GM12878 (cell line): ENCODE measurements around the gene CFAP299. TPM values are rescaled to one million over a fixed set of nuclear protein-coding genes. Genes with fewer than 3 reads are reported as not detected.
A peak's percentile ranks its signal among the peaks of the same experiment; 100 is the strongest.

Experiments
- CBFB ChIP-seq: IDR thresholded peaks from 2 replicates; pipeline ENCODE4 v1.6.1; 2016; ENCODE audit warnings: antibody characterized with exemption, low read depth
- CHD2 ChIP-seq: IDR thresholded peaks from 2 replicates; pipeline ENCODE4 v1.6.1; 2011; ENCODE audit warnings: low read depth, low read length, improper control_type of control experiment, borderline replicate concordance
- EGR1 ChIP-seq, 2 experiments: IDR thresholded peaks; 1 replicate in 1 of 2; 2 replicates in 1 of 2; pipeline ENCODE4 v1.6.1; 2011 to 2012; ENCODE audit warnings: low read depth in 2 of 2, low read length in 2 of 2, borderline replicate concordance in 1 of 2, mild to moderate bottlenecking in 1 of 2, moderate library complexity in 1 of 2
- FOS ChIP-seq: IDR thresholded peaks from 3 replicates; pipeline ENCODE4 v1.6.1; 2011; ENCODE audit warnings: borderline replicate concordance; ENCODE audit not compliant: insufficient read length; ENCODE audit errors: extremely low read depth
- GABPA ChIP-seq: IDR thresholded peaks from 2 replicates; pipeline ENCODE4 v1.6.1; 2014; ENCODE audit warnings: antibody characterized with exemption, low read depth, mild to moderate bottlenecking, inconsistent platforms
- HDAC2 ChIP-seq: fragments of 200-600 bp; sonication (generic); IDR thresholded peaks from 2 replicates; pipeline ENCODE4 v1.6.1; 2017
- IKZF2 ChIP-seq, 2 experiments: fragments of 450-650 bp; IDR thresholded peaks; 2 replicates each; pipeline ENCODE4 v1.6.1; 2017; ENCODE audit warnings: mild to moderate bottlenecking in 2 of 2, moderate library complexity in 2 of 2
- JUNB ChIP-seq: IDR thresholded peaks from 2 replicates; pipeline ENCODE4 v1.6.1; 2016; ENCODE audit warnings: antibody characterized with exemption, mild to moderate bottlenecking
- POLR2AphosphoS2 ChIP-seq: IDR thresholded peaks from 2 replicates; pipeline ENCODE4 v1.6.1; 2011; ENCODE audit warnings: low read depth, mild to moderate bottlenecking, low read length, improper control_type of control experiment, moderate library complexity
- RAD21 ChIP-seq: IDR thresholded peaks from 2 replicates; pipeline ENCODE4 v1.6.1; 2011; ENCODE audit warnings: mild to moderate bottlenecking, low read depth, low read length, moderate library complexity; ENCODE audit not compliant: insufficient read depth
- RFX5 ChIP-seq: IDR thresholded peaks from 2 replicates; pipeline ENCODE4 v1.6.1; 2011; ENCODE audit warnings: low read depth, low read length, improper control_type of control experiment
- SMAD5 ChIP-seq: IDR thresholded peaks from 2 replicates; pipeline ENCODE4 v1.6.1; 2016; ENCODE audit warnings: antibody characterized with exemption, low read depth
- SPI1 ChIP-seq: IDR thresholded peaks from 2 replicates; pipeline ENCODE4 v1.6.1; 2011; ENCODE audit warnings: low read depth, mild to moderate bottlenecking, low read length, moderate library complexity, borderline replicate concordance; ENCODE audit not compliant: insufficient read depth
- TCF3 ChIP-seq: IDR thresholded peaks from 2 replicates; pipeline ENCODE4 v1.6.1; 2012; ENCODE audit warnings: low read depth, mild to moderate bottlenecking, low read length, borderline replicate concordance; ENCODE audit not compliant: insufficient read depth
- ZNF207 ChIP-seq: fragments of 450-650 bp; IDR thresholded peaks from 2 replicates; pipeline ENCODE4 v1.6.1; 2014; ENCODE audit warnings: antibody characterized with exemption, mild to moderate bottlenecking, borderline replicate concordance
- ZZZ3 ChIP-seq: IDR thresholded peaks from 2 replicates; pipeline ENCODE4 v1.6.1; 2011; ENCODE audit warnings: low read depth; ENCODE audit not compliant: control insufficient read depth, insufficient read length
- polyA plus RNA-seq, 11 experiments: library from polyadenylated mRNA; depleted of rRNA in 4 of 11; unstranded in 6 of 11; stranded (reverse) in 5 of 11; fragments of >200 nt; fragmentation: Nextera tagmentation in 4 of 11; fragmentation: Illumina TruSeq in 1 of 11; extraction: Ambion mirVana in 4 of 11; extraction: Trizol in 1 of 11; gene quantifications; 1 replicate in 1 of 11; 2 replicates in 10 of 11; pipeline versions ENCODE4 v1.2.1 to v1.2.3, GENCODE V29; 2011 to 2016; ENCODE audit warnings: inconsistent platforms in 2 of 11, missing spikeins in 2 of 11, low read depth in 1 of 11
- total RNA-seq, 4 experiments: library from RNA; depleted of rRNA in 3 of 4; stranded (reverse); fragments of >200 nt in 3 of 4; fragmentation: Illumina TruSeq in 1 of 4; extraction: Trizol in 1 of 4; gene quantifications; 2 replicates each; pipeline versions ENCODE4 v1.2.1 to v1.2.3, GENCODE V29; 2013 to 2021
- TF ChIP-seq, protein P1 (sequence below), 3 experiments: IDR thresholded peaks in 2 of 3; conservative IDR thresholded peaks in 1 of 3; 2 replicates each; pipeline ENCODE4 v1.5.1; 2011; ENCODE audit warnings: low read depth in 3 of 3, low read length in 3 of 3, mild to moderate bottlenecking in 3 of 3, control low read depth in 2 of 3, moderate library complexity in 2 of 3, inconsistent platforms in 1 of 3, mixed read lengths in 1 of 3; ENCODE audit not compliant: control insufficient read depth in 2 of 3, insufficient read depth in 1 of 3; ENCODE audit errors: extremely low read depth in 1 of 3
- TF ChIP-seq, protein P2 (sequence below): fragments of 450-650 bp; conservative IDR thresholded peaks from 2 replicates; pipeline ENCODE4 v1.6.1; 2017; ENCODE audit warnings: mild to moderate bottlenecking, moderate library complexity
- TF ChIP-seq, protein P3 (sequence below): fragments of 450-650 bp; formaldehyde crosslinking; IDR thresholded peaks from 2 replicates; pipeline ENCODE4 v1.5.0; 2022; ENCODE audit warnings: mild to moderate bottlenecking, missing genetic modification characterization
- TF ChIP-seq, protein P4 (sequence below): IDR thresholded peaks from 2 replicates; pipeline ENCODE4 v1.6.1; 2011; ENCODE audit warnings: borderline replicate concordance, low read depth, mild to moderate bottlenecking, moderate library complexity, mixed read lengths, low read length; ENCODE audit not compliant: insufficient read depth; ENCODE audit errors: extremely low read length
- TF ChIP-seq, protein P5 (sequence below): fragments of 450-650 bp; IDR thresholded peaks from 2 replicates; pipeline ENCODE4 v1.6.1; 2016; ENCODE audit warnings: mild to moderate bottlenecking

The CFAP299 gene
- total and polyA plus RNA-seq, 10 of the 15 experiments (the other 5 are each of a cell fraction or from before 2014, with no cell fraction given), result 0.06 to 0.34 TPM; not detected in 8

DNA sequence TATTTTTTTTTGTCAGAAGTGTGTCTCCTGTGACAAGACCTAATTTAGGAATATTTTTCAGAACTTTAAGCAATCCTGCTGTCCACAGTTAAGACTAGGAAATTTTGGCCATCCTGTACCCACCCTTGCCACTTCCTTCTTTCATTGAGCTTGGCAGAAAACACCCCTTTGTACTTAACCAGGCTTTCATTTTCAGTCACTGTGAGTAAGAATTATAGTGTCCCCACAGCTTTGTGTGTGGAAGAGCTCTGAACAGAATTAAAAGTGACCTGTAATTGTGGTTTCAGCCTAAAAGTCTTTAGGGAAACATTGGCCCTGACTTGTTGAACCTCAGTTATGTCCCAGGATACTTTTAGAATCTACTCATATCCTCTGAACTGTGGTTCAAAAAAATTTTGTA is 541.3 kb downstream of the CFAP299 start (continued):
- TF ChIP-seq, protein P1, sequence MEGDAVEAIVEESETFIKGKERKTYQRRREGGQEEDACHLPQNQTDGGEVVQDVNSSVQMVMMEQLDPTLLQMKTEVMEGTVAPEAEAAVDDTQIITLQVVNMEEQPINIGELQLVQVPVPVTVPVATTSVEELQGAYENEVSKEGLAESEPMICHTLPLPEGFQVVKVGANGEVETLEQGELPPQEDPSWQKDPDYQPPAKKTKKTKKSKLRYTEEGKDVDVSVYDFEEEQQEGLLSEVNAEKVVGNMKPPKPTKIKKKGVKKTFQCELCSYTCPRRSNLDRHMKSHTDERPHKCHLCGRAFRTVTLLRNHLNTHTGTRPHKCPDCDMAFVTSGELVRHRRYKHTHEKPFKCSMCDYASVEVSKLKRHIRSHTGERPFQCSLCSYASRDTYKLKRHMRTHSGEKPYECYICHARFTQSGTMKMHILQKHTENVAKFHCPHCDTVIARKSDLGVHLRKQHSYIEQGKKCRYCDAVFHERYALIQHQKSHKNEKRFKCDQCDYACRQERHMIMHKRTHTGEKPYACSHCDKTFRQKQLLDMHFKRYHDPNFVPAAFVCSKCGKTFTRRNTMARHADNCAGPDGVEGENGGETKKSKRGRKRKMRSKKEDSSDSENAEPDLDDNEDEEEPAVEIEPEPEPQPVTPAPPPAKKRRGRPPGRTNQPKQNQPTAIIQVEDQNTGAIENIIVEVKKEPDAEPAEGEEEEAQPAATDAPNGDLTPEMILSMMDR (IDR thresholded peaks at IDR 0.05 in 2 of 3, conservative IDR thresholded peaks at IDR 0.05 in 1 of 3; ENCODE audit: control insufficient read depth in 2 of 3, extremely low read depth in 1 of 3, insufficient read depth in 1 of 3, low read depth in 3 of 3, low read length in 3 of 3), result no peak
- peak; percentile 99 for TF ChIP-seq JUNB
- peak; percentile 89 for TF ChIP-seq SPI1
- TF ChIP-seq EGR1 (IDR thresholded peaks at IDR 0.05; ENCODE audit: borderline replicate concordance in 1 of 2, low read depth in 2 of 2, low read length in 2 of 2), result no peak
- peak; percentile 98 for TF ChIP-seq IKZF2 (IDR thresholded peaks at IDR 0.05)
- TF ChIP-seq, protein P2, sequence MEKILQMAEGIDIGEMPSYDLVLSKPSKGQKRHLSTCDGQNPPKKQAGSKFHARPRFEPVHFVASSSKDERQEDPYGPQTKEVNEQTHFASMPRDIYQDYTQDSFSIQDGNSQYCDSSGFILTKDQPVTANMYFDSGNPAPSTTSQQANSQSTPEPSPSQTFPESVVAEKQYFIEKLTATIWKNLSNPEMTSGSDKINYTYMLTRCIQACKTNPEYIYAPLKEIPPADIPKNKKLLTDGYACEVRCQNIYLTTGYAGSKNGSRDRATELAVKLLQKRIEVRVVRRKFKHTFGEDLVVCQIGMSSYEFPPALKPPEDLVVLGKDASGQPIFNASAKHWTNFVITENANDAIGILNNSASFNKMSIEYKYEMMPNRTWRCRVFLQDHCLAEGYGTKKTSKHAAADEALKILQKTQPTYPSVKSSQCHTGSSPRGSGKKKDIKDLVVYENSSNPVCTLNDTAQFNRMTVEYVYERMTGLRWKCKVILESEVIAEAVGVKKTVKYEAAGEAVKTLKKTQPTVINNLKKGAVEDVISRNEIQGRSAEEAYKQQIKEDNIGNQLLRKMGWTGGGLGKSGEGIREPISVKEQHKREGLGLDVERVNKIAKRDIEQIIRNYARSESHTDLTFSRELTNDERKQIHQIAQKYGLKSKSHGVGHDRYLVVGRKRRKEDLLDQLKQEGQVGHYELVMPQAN, result no peak
- peak; percentile 78; the same call in 1 of the 2 replicates for TF ChIP-seq TCF3
- TF ChIP-seq HDAC2, result no peak
- peak; percentile 84 for TF ChIP-seq CBFB
- no peak for TF ChIP-seq ZNF207
- TF ChIP-seq SMAD5, result no peak
- TF ChIP-seq, protein P3, sequence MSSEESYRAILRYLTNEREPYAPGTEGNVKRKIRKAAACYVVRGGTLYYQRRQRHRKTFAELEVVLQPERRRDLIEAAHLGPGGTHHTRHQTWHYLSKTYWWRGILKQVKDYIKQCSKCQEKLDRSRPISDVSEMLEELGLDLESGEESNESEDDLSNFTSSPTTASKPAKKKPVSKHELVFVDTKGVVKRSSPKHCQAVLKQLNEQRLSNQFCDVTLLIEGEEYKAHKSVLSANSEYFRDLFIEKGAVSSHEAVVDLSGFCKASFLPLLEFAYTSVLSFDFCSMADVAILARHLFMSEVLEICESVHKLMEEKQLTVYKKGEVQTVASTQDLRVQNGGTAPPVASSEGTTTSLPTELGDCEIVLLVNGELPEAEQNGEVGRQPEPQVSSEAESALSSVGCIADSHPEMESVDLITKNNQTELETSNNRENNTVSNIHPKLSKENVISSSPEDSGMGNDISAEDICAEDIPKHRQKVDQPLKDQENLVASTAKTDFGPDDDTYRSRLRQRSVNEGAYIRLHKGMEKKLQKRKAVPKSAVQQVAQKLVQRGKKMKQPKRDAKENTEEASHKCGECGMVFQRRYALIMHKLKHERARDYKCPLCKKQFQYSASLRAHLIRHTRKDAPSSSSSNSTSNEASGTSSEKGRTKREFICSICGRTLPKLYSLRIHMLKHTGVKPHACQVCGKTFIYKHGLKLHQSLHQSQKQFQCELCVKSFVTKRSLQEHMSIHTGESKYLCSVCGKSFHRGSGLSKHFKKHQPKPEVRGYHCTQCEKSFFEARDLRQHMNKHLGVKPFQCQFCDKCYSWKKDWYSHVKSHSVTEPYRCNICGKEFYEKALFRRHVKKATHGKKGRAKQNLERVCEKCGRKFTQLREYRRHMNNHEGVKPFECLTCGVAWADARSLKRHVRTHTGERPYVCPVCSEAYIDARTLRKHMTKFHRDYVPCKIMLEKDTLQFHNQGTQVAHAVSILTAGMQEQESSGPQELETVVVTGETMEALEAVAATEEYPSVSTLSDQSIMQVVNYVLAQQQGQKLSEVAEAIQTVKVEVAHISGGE (CRISPR knock-in tag), result no peak
- peak; percentile 59; the same call in 1 of the 2 replicates for TF ChIP-seq GABPA
- TF ChIP-seq, protein P4, sequence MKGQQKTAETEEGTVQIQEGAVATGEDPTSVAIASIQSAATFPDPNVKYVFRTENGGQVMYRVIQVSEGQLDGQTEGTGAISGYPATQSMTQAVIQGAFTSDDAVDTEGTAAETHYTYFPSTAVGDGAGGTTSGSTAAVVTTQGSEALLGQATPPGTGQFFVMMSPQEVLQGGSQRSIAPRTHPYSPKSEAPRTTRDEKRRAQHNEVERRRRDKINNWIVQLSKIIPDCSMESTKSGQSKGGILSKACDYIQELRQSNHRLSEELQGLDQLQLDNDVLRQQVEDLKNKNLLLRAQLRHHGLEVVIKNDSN, result no peak
- TF ChIP-seq RFX5, result no peak
- TF ChIP-seq, protein P5, sequence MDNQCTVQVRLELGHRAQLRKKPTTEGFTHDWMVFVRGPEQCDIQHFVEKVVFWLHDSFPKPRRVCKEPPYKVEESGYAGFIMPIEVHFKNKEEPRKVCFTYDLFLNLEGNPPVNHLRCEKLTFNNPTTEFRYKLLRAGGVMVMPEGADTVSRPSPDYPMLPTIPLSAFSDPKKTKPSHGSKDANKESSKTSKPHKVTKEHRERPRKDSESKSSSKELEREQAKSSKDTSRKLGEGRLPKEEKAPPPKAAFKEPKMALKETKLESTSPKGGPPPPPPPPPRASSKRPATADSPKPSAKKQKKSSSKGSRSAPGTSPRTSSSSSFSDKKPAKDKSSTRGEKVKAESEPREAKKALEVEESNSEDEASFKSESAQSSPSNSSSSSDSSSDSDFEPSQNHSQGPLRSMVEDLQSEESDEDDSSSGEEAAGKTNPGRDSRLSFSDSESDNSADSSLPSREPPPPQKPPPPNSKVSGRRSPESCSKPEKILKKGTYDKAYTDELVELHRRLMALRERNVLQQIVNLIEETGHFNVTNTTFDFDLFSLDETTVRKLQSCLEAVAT, result no peak
- no peak for TF ChIP-seq POLR2AphosphoS2
- TF ChIP-seq CHD2, result no peak; the same call in 1 of the 2 replicates
- TF ChIP-seq ZZZ3, result no peak
- TF ChIP-seq RAD21, result peak; percentile 15; the same call in 1 of the 2 replicates
- no peak for TF ChIP-seq FOS
